LNCAP (cell line): Measurements from ENCODE around the gene ARNT2.

ENCODE experiments used
- CTCF ChIP-seq: fragments of 450-650 bp; IDR thresholded peaks from 2 replicates; pipeline ENCODE4 v1.5.1; 2017; ENCODE audit warnings: mild to moderate bottlenecking

Gene ARNT2

GRCh38 chr15:80399508-80399907 lies 4.7 kb upstream of the ARNT2 start:
- no peak for TF ChIP-seq CTCF

- TF ChIP-seq CTCF = no peak
These were observed 2.7 kb upstream of the ARNT2 start for GRCh38 chr15:80401456-80401855.

- no peak for TF ChIP-seq CTCF
These were observed 1.8 kb upstream of the ARNT2 start for GRCh38 chr15:80402339-80402738.

GRCh38 chr15:80403712-80404056 lies 498 bp upstream of the ARNT2 start:
- TF ChIP-seq CTCF = no peak

- no peak for TF ChIP-seq CTCF
These were observed 775 bp downstream of the ARNT2 start for GRCh38 chr15:80404761-80405553.

- TF ChIP-seq CTCF = no peak
These were observed 1.3 kb downstream of the ARNT2 start for GRCh38 chr15:80405554-80405850.

- no peak for TF ChIP-seq CTCF
These were observed 1.8 kb downstream of the ARNT2 start for GRCh38 chr15:80405970-80406369.

- no peak for TF ChIP-seq CTCF
These were observed 7.7 kb downstream of the ARNT2 start for GRCh38 chr15:80411788-80412288.
